ENCODE measurements around the gene PLEKHA6.

- no peak for TF ChIP-seq POLR2AphosphoS5 (IDR thresholded peaks at IDR 0.05)
- TF ChIP-seq CTCF (IDR thresholded peaks at IDR 0.05 in 8 of 11, conservative IDR thresholded peaks at IDR 0.05 in 3 of 11), result no peak
- TF ChIP-seq POLR2A (IDR thresholded peaks at IDR 0.05), result no peak
Measured at GRCh38 chr1:204326771-204327300, 32.9 kb downstream of the PLEKHA6 start.
